Keratinocyte (primary cell): Measurements from ENCODE around the gene AZU1. TPM values are rescaled to one million over a fixed set of nuclear protein-coding genes. Genes with fewer than 3 reads are reported as not detected.

Experiments used
- DNase-seq: peaks from one replicate; pipeline ENCODE4 v3.0.0-alpha.2; 2011; ENCODE audit warnings: low read depth, missing footprints, low spot score
- FAIRE-seq: peaks from 2 replicates; lab custom pipeline; 2011; peaks lifted over from hg19 to GRCh38; lab: Jason Lieb, UNC
- H2AFZ ChIP-seq: 2 replicates; pipeline ENCODE4 v1.6.0; 2012; ENCODE audit warnings: low read length, control low read depth, inconsistent platforms; ENCODE audit not compliant: control insufficient read depth
- H3K27ac ChIP-seq: 2 replicates; pipeline ENCODE4 v1.5.1; 2011; ENCODE audit warnings: low read length; ENCODE audit not compliant: control insufficient read depth, insufficient read depth
- H3K27me3 ChIP-seq: 3 replicates; pipeline ENCODE4 v1.6.0; 2011; ENCODE audit warnings: low read length; ENCODE audit not compliant: control insufficient read depth, insufficient read depth; ENCODE audit errors: extremely low read depth
- H3K36me3 ChIP-seq, 2 experiments: 2 replicates in 1 of 2; 3 replicates in 1 of 2; pipeline ENCODE4 v1.5.1; 2011; ENCODE audit warnings: low read length in 2 of 2, mild to moderate bottlenecking in 1 of 2; ENCODE audit not compliant: control insufficient read depth in 2 of 2, insufficient read depth in 2 of 2; ENCODE audit errors: extremely low read depth in 1 of 2
- H3K4me1 ChIP-seq: 3 replicates; pipeline ENCODE4 v1.5.1; 2011; ENCODE audit warnings: low read length; ENCODE audit not compliant: control insufficient read depth, insufficient read depth; ENCODE audit errors: extremely low read depth
- H3K4me2 ChIP-seq: 3 replicates; pipeline ENCODE4 v1.6.0; 2011; ENCODE audit warnings: low read depth, low read length; ENCODE audit not compliant: control insufficient read depth, insufficient read depth; ENCODE audit errors: extremely low read depth
- H3K4me3 ChIP-seq, 3 experiments: fragments of 200-600 bp in 1 of 3; sonication (generic) in 1 of 3; 2 replicates in 2 of 3; 3 replicates in 1 of 3; pipeline ENCODE4 v1.5.1; 2011 to 2016; ENCODE audit warnings: low read length in 3 of 3, mild to moderate bottlenecking in 3 of 3, control low read depth in 2 of 3, inconsistent platforms in 1 of 3, low read depth in 1 of 3, mixed read lengths in 1 of 3, mixed run types in 1 of 3, moderate library complexity in 1 of 3; ENCODE audit not compliant: control insufficient read depth in 2 of 3, insufficient read depth in 2 of 3; ENCODE audit errors: extremely low read depth in 1 of 3
- H3K79me2 ChIP-seq: 2 replicates; pipeline ENCODE4 v1.6.0; 2012; ENCODE audit warnings: low read length; ENCODE audit not compliant: control insufficient read depth, insufficient read depth
- H3K9ac ChIP-seq: 3 replicates; pipeline ENCODE4 v1.6.0; 2011; ENCODE audit warnings: low read length; ENCODE audit not compliant: control insufficient read depth, insufficient read depth; ENCODE audit errors: extremely low read depth
- H3K9me1 ChIP-seq: 3 replicates; pipeline ENCODE4 v1.6.0; 2011; ENCODE audit warnings: low read length; ENCODE audit not compliant: control insufficient read depth, insufficient read depth; ENCODE audit errors: extremely low read depth
- H3K9me3 ChIP-seq: 2 replicates; pipeline ENCODE4 v1.5.1; 2012; ENCODE audit warnings: low read depth, low read length; ENCODE audit not compliant: control insufficient read depth
- H4K20me1 ChIP-seq: 3 replicates; pipeline ENCODE4 v1.6.0; 2011; ENCODE audit warnings: low read length; ENCODE audit not compliant: control insufficient read depth, insufficient read depth; ENCODE audit errors: extremely low read depth
- CTCF ChIP-seq, 3 experiments: IDR thresholded peaks in 1 of 3; conservative IDR thresholded peaks in 1 of 3; optimal IDR thresholded peaks in 1 of 3; 2 replicates in 2 of 3; 3 replicates in 1 of 3; pipeline versions ENCODE3 to v1.5.1; 2011; ENCODE audit warnings: low read length in 3 of 3, mild to moderate bottlenecking in 3 of 3, moderate library complexity in 2 of 3, control low read depth in 1 of 3, inconsistent platforms in 1 of 3; ENCODE audit not compliant: insufficient read depth in 2 of 3; ENCODE audit errors: extremely low read depth in 1 of 3
- EZH2 ChIP-seq: IDR thresholded peaks from one replicate; pipeline ENCODE4 v1.6.1; 2012; ENCODE audit warnings: inconsistent platforms, mild to moderate bottlenecking, low read length, moderate library complexity
- dilution Hi-C: fragments of 300-500 bp; cut with MboI; formaldehyde crosslinking; loops from one replicate; pipeline ENCODE4 v1.7.0; 2020; ENCODE audit warnings: low sequenced_read_pairs; ENCODE audit not compliant: extremely low pct_ligation_motif_present
- polyA minus RNA-seq, 3 experiments: library from RNA; depleted of rRNA, polyadenylated mRNA; stranded (reverse); fragments of >200 nt; gene quantifications; 1 replicate in 1 of 3; 2 replicates in 1 of 3; 3 replicates in 1 of 3; pipeline ENCODE4 v1.2.3, GENCODE V29; 2011
- polyA plus RNA-seq, 5 experiments: library from polyadenylated mRNA; depleted of rRNA in 3 of 5; stranded (reverse) in 3 of 5; stranded (forward) in 1 of 5; unstranded in 1 of 5; fragments of >200 nt; gene quantifications; 1 replicate in 1 of 5; 2 replicates in 3 of 5; 3 replicates in 1 of 5; pipeline versions ENCODE4 v1.2.1 to v1.2.3, GENCODE V29; 2011 to 2012; ENCODE audit warnings: missing spikeins in 2 of 5, low read depth in 1 of 5, low replicate concordance in 1 of 5

The AZU1 gene
- polyA plus RNA-seq (not detected in 3 replicates), polyA minus RNA-seq (not detected in 3 replicates)
- not detected for polyA plus RNA-seq (2011; ENCODE audit: low read depth)
- not detected in 2 replicates for polyA plus RNA-seq (2011; cell fraction: cytosol; rRNA removed)
- polyA plus RNA-seq (2011; cell fraction: nucleus; rRNA removed) = not detected in 2 replicates
- not detected in 2 replicates for polyA plus RNA-seq (2012; ENCODE audit: low replicate concordance)
- not detected for polyA minus RNA-seq (2011; cell fraction: cytosol; rRNA and poly(A)+ RNA removed)
- polyA minus RNA-seq (2011; cell fraction: nucleus; rRNA and poly(A)+ RNA removed) = not detected in 2 replicates

GRCh38 chr19:827710-828321 is at the start of gene AZU1:
AZU1 (plus strand) TSS chr19:827837; CDS start chr19:827847, 10 bp downstream.
- Histone ChIP-seq H4K20me1 (no peaks in the 10 kb centered on the region), H3K27me3 (peaks cover 9% of the 10 kb centered on the region), H3K4me2 (no peak within 1 kb of the TSS), H3K9me3 (no peaks in the 10 kb centered on the region), H3K9me1 (no peaks in the 10 kb centered on the region), H3K4me3 (no peak within 1 kb of the TSS), H3K27ac (no peak within 1 kb of the TSS), H3K36me3 (no peaks in the 10 kb centered on the region), H3K9ac (no peak within 1 kb of the TSS), H2AFZ (no peak within 1 kb of the TSS), H3K4me1 (no peaks in the 10 kb centered on the region), H3K79me2 (no peaks in the 10 kb centered on the region)
- dilution Hi-C loops = no loop called here
- FAIRE-seq (no peak), DNase-seq (no peak)
- TF ChIP-seq CTCF (optimal IDR thresholded peaks at IDR 0.05 in 1 of 3, IDR thresholded peaks at IDR 0.05 in 1 of 3, conservative IDR thresholded peaks at IDR 0.05 in 1 of 3; ENCODE audit: extremely low read depth in 1 of 3, insufficient read depth in 2 of 3, low read length in 3 of 3) = no peak
- TF ChIP-seq EZH2 = no peak

- DNase-seq = peak; percentile 78
- peaks cover 22% of the 10 kb centered on the region for H3K4me1 ChIP-seq
- H3K27ac ChIP-seq = peak overlapping the region; percentile 78
- no peaks in the 10 kb centered on the region for H4K20me1 ChIP-seq
- peak; percentile 96 for FAIRE-seq
- no peaks in the 10 kb centered on the region for H3K9me3 ChIP-seq
- H3K27me3 ChIP-seq = no peaks in the 10 kb centered on the region
- H3K9me1 ChIP-seq = no peaks in the 10 kb centered on the region
- no peak for TF ChIP-seq CTCF (optimal IDR thresholded peaks at IDR 0.05 in 1 of 3, IDR thresholded peaks at IDR 0.05 in 1 of 3, conservative IDR thresholded peaks at IDR 0.05 in 1 of 3; ENCODE audit: extremely low read depth in 1 of 3, insufficient read depth in 2 of 3, low read length in 3 of 3)
- peak overlapping the region; percentile 3 for H3K4me2 ChIP-seq
- no peaks in the 10 kb centered on the region for H3K36me3 ChIP-seq
- peaks cover 3% of the 10 kb centered on the region for H3K79me2 ChIP-seq
- dilution Hi-C loops = no loop called here
- H3K4me3 ChIP-seq = no peak overlapping the region
- H2AFZ ChIP-seq = peak overlapping the region; percentile 89
- H3K9ac ChIP-seq = peak overlapping the region; percentile 66
These were observed 48.6 kb upstream of the AZU1 start for GRCh38 chr19:778910-779653.
